Adrenal gland (tissue), 19 donors: ENCODE results near the gene B3GLCT. TPM values are rescaled to one million over a fixed set of nuclear protein-coding genes. Genes with fewer than 3 reads are reported as not detected.

Experiments used
- DNase-seq, 7 donors: peaks; one replicate each; pipeline ENCODE4 v3.0.0-alpha.2; 2019 to 2020
- H3K27ac ChIP-seq, 5 donors: fragments of 200-600 bp; sonication (generic) in 4 of 5; 1 replicate in 3 of 5; 2 replicates in 2 of 5; pipeline versions ENCODE4 v1.5.1 to v1.8.0; 2016 to 2020; ENCODE audit warnings: mild to moderate bottlenecking in 1 of 5
- H3K27me3 ChIP-seq: fragments of 200-600 bp; 2 replicates; pipeline ENCODE4 v1.8.0; 2021
- H3K36me3 ChIP-seq, 2 donors: fragments of 200-600 bp; replicated peaks in 1 of 2; 1 replicate in 1 of 2; 2 replicates in 1 of 2; pipeline versions ENCODE4 v1.5.1 to v1.8.0; 2018 to 2022
- H3K4me1 ChIP-seq, 2 donors: fragments of 200-600 bp; replicated peaks in 1 of 2; 1 replicate in 1 of 2; 2 replicates in 1 of 2; pipeline versions ENCODE4 v1.5.1 to v1.8.0; 2018 to 2021
- H3K4me3 ChIP-seq, 4 donors: fragments of 200-600 bp; sonication (generic) in 3 of 4; one replicate each; pipeline ENCODE4 v1.5.1; 2016 to 2018
- H3K9me3 ChIP-seq, 3 donors: fragments of 200-600 bp; sonication (generic) in 1 of 3; replicated peaks in 1 of 3; 1 replicate in 2 of 3; 2 replicates in 1 of 3; pipeline versions ENCODE4 v1.5.1 to v1.8.0; 2016 to 2021
- CTCF ChIP-seq, 6 experiments: fragments of 450-650 bp in 4 of 6; fragments of 200-600 bp in 2 of 6; sonication (generic) in 1 of 6; IDR thresholded peaks; 1 replicate in 5 of 6; 2 replicates in 1 of 6; pipeline versions ENCODE4 v1.5.1 to v1.8.0; 2016 to 2021; ENCODE audit warnings: antibody characterized with exemption in 6 of 6, mild to moderate bottlenecking in 2 of 6, moderate library complexity in 1 of 6
- POLR2A ChIP-seq, 2 donors: fragments of 450-650 bp; IDR thresholded peaks; one replicate each; pipeline ENCODE4 v1.6.1; 2017; ENCODE audit warnings: antibody characterized with exemption in 2 of 2, mild to moderate bottlenecking in 2 of 2, moderate library complexity in 1 of 2
- WGBS, 4 donors: extraction: QIAGEN DNeasy Blood & Tissue Kit in 2 of 4; methylation state at CpG; one replicate each; pipeline versions ENCODE4 v1.1.5 to v1.1.7; 2013 to 2017; 5-methylcytosine and 5-hydroxymethylcytosine counted together
- intact Hi-C, 2 donors: fragments of 100-400 bp; cut with DNase I; formaldehyde crosslinking; loops; one replicate each; pipeline versions ENCODE4 v1.14.1 to v1.15.0; 2022 to 2023
- long read RNA-seq, 10 donors: library from polyadenylated mRNA in 3 of 10; unstranded in 2 of 10; stranded (forward) in 1 of 10; transcript quantifications; one replicate each; pipeline ENCODE4 v2.0.0 and lab custom pipeline, GENCODE V29; 2021 to 2026
- polyA plus RNA-seq, 3 donors: library from polyadenylated mRNA; stranded (reverse); fragments of 200-250 nt in 2 of 3; fragments of 350-450 nt in 1 of 3; fragmentation: Illumina TruSeq in 1 of 3; extraction: RNeasy Lipid Tissue Mini Kit (QIAGEN cat#74804) in 1 of 3; gene quantifications; one replicate each; pipeline ENCODE4 v1.2.3, GENCODE V29; 2013 to 2014
- total RNA-seq, 9 donors: library from RNA; depleted of rRNA in 4 of 9; stranded (reverse); fragments of >200 nt in 4 of 9; fragments of 120-200 nt in 1 of 9; fragmentation: NEBNext Ultra II Directional in 1 of 9; extraction: Animal tissue kit (Norgen Biotek cat#: 25700) in 1 of 9; gene quantifications; one replicate each; pipeline versions ENCODE4 v1.1.0 to v1.2.4, GENCODE V29; 2013 to 2023
- donor health status: healthy with polysubstance abuse.
- donor health status: Bipolar disorder and iron deficiency.
- donor health status: DM: yes; HTN: yes; CAD: no.
- donor health status: DM: no; HTN: no; CAD: no.
- donor health status: DM: no; HTN: no; CAD: no.
- donor health status: DM: yes; HTN: yes; CAD: no.

The B3GLCT gene
- total RNA-seq (1 to 10 TPM; 2.2 to 6.4 (median 4.0) TPM), polyA plus RNA-seq (1 to 10 TPM; 1.9 to 2.3 (median 2.0) TPM)
- long read RNA-seq, donor 1, full-length matches to known transcripts: 1 of 1 reads
- long read RNA-seq, donor 1, partial matches to known transcripts: 0 of 1 reads
- long read RNA-seq, donor 1, other reads (novel, unspliced or antisense): 0 of 1 reads
- long read RNA-seq, donor 2: 0 reads
- long read RNA-seq, donor 3, full-length matches to known transcripts: 1 of 1 reads
- long read RNA-seq, donor 3, partial matches to known transcripts: 0 of 1 reads
- long read RNA-seq, donor 3, other reads (novel, unspliced or antisense): 0 of 1 reads
- long read RNA-seq, donor 4: 0 reads
- long read RNA-seq, donor 5, full-length matches to known transcripts: 23 of 28 reads
- long read RNA-seq, donor 5, partial matches to known transcripts: 1 of 28 reads
- long read RNA-seq, donor 5, other reads (novel, unspliced or antisense): 4 of 28 reads
- long read RNA-seq, donor 6, full-length matches to known transcripts: 1 of 1 reads
- long read RNA-seq, donor 6, partial matches to known transcripts: 0 of 1 reads
- long read RNA-seq, donor 6, other reads (novel, unspliced or antisense): 0 of 1 reads
- long read RNA-seq, donor 7: 0 reads
- long read RNA-seq, donor 8, full-length matches to known transcripts: 2 of 2 reads
- long read RNA-seq, donor 8, partial matches to known transcripts: 0 of 2 reads
- long read RNA-seq, donor 8, other reads (novel, unspliced or antisense): 0 of 2 reads
- long read RNA-seq, donor 9: 0 reads
- long read RNA-seq, donor 10: 0 reads

GRCh38 chr13:31199849-31200636 is at the start of gene B3GLCT:
TSS of gene B3GLCT (plus strand) at chr13:31199975. CDS start at chr13:31200085, 110 bp downstream.
- H3K4me3 ChIP-seq: peak within 1 kb of the TSS; percentile 38 to 64 (median 46)
- WGBS, 4 donors: 0 to 1% (median 0%) methylated on average over 1 to 124 of the region's 126 CpGs
- no peaks in the 10 kb centered on the region for H3K36me3 ChIP-seq
- DNase-seq: peak; percentile 69 to 84 (median 75)
- peaks cover 11 to 16% of the 10 kb centered on the region in 2 donors for H3K4me1 ChIP-seq
- TF ChIP-seq POLR2A (IDR thresholded peaks at IDR 0.05) (peak in 1 of 2 donors; percentile 47), CTCF (IDR thresholded peaks at IDR 0.05) (peak in 5 of 6 experiments; percentile 15 to 97 (median 90))
- no peaks in the 10 kb centered on the region for H3K27me3 ChIP-seq
- peak within 1 kb of the TSS; percentile 65 to 99 (median 93) for H3K27ac ChIP-seq
- intact Hi-C loops: loop anchor here (5.0 to 10.0 kb wide), 2 partner anchors 38 to 225 kb away; partner anchors contain the start of gene HSPH1 (in 1 of the 2)
- no peaks in the 10 kb centered on the region for H3K9me3 ChIP-seq

- no peak for TF ChIP-seq CTCF (IDR thresholded peaks at IDR 0.05)
- TF ChIP-seq POLR2A (IDR thresholded peaks at IDR 0.05): no peak
- H3K27me3 ChIP-seq: no peaks in the 10 kb centered on the region
- no peak overlapping the region for H3K27ac ChIP-seq
- H3K9me3 ChIP-seq: no peaks in the 10 kb centered on the region
- 93 to 98% (median 95%) methylated on average over 4 of the region's 4 CpGs for WGBS, 4 donors
- no peak overlapping the region for H3K4me3 ChIP-seq
- intact Hi-C loops: no loop called here
- peaks cover 0 to 82% of the 10 kb centered on the region in 2 donors for H3K36me3 ChIP-seq
- no peak for DNase-seq
- no peaks in the 10 kb centered on the region for H3K4me1 ChIP-seq
These were observed 49.3 kb upstream of the B3GLCT start for GRCh38 chr13:31150315-31150985.

- no peak overlapping the region for H3K4me3 ChIP-seq
- H3K9me3 ChIP-seq: no peaks in the 10 kb centered on the region
- intact Hi-C loops: no loop called here
- no peak for TF ChIP-seq POLR2A (IDR thresholded peaks at IDR 0.05)
- TF ChIP-seq CTCF (IDR thresholded peaks at IDR 0.05): no peak
- peaks cover 0 to 70% of the 10 kb centered on the region in 2 donors for H3K36me3 ChIP-seq
- WGBS, 4 donors: 89 to 92% (median 91%) methylated on average over 3 of the region's 3 CpGs
- H3K27me3 ChIP-seq: no peaks in the 10 kb centered on the region
- no peak for DNase-seq
- H3K4me1 ChIP-seq: no peaks in the 10 kb centered on the region
- no peak overlapping the region for H3K27ac ChIP-seq
These were observed 47.9 kb upstream of the B3GLCT start for GRCh38 chr13:31151837-31152236.
